K562 (cell line): ENCODE data around the gene SLIT1.

ENCODE experiments used
- FOXA3 ChIP-seq, 2 experiments: fragments of 450-650 bp in 1 of 2; sonication (generic) in 1 of 2; formaldehyde crosslinking; IDR thresholded peaks in 1 of 2; conservative IDR thresholded peaks in 1 of 2; 2 replicates each; pipeline versions ENCODE4 v1.4.0 to v1.8.0; 2020 to 2022; ENCODE audit warnings: mild to moderate bottlenecking in 2 of 2, missing genetic modification reagents in 1 of 2
- GTF2A2 ChIP-seq: IDR thresholded peaks from 2 replicates; pipeline ENCODE4 v1.6.1; 2016; ENCODE audit warnings: mild to moderate bottlenecking, missing genetic modification characterization, missing compliant biosample characterization
- MAZ ChIP-seq, 2 experiments: fragments of 450-650 bp in 1 of 2; sonication (generic) in 1 of 2; formaldehyde crosslinking; IDR thresholded peaks in 1 of 2; conservative IDR thresholded peaks in 1 of 2; 2 replicates each; pipeline versions ENCODE4 v1.4.0 to v1.5.0; 2020; ENCODE audit warnings: mild to moderate bottlenecking in 1 of 2, missing genetic modification reagents in 1 of 2
- NRF1 ChIP-seq, 2 experiments: fragments of 450-650 bp; IDR thresholded peaks in 1 of 2; conservative IDR thresholded peaks in 1 of 2; 2 replicates each; pipeline ENCODE4 v1.6.1; 2014; ENCODE audit warnings: mild to moderate bottlenecking in 2 of 2
- POLR2AphosphoS5 ChIP-seq: IDR thresholded peaks from 2 replicates; pipeline ENCODE4 v1.6.1; 2011; ENCODE audit warnings: mild to moderate bottlenecking, low read depth, low read length, moderate library complexity; ENCODE audit not compliant: control insufficient read depth, insufficient read depth
- TEAD2 ChIP-seq: fragments of 450-650 bp; IDR thresholded peaks from 2 replicates; pipeline ENCODE4 v1.6.1; 2016; ENCODE audit warnings: missing genetic modification characterization, control low read depth, missing compliant biosample characterization
- TF ChIP-seq, protein P1 (sequence below), 3 experiments: fragments of 200-800 bp in 1 of 3; sonication (Bioruptor generic) in 1 of 3; sonication (generic) in 1 of 3; formaldehyde crosslinking in 1 of 3; IDR thresholded peaks; 2 replicates each; pipeline versions ENCODE4 v1.6.1 to v1.8.0; 2016 to 2022; ENCODE audit warnings: mild to moderate bottlenecking in 2 of 3, missing compliant biosample characterization in 2 of 3, missing genetic modification characterization in 2 of 3, missing genetic modification reagents in 1 of 3
- TF ChIP-seq, protein P2 (sequence below), 3 experiments: IDR thresholded peaks in 2 of 3; conservative IDR thresholded peaks in 1 of 3; 2 replicates each; pipeline ENCODE4 v1.5.1; 2011 to 2012; ENCODE audit warnings: low read length in 3 of 3, mild to moderate bottlenecking in 3 of 3, control low read depth in 2 of 3, improper control_type of control experiment in 1 of 3, inconsistent platforms in 1 of 3, low read depth in 1 of 3, mixed read lengths in 1 of 3, moderate library complexity in 1 of 3; ENCODE audit not compliant: insufficient read depth in 2 of 3
- TF ChIP-seq, protein P3 (sequence below): sonication (generic); formaldehyde crosslinking; IDR thresholded peaks from 2 replicates; pipeline ENCODE4 v1.8.0; 2022; ENCODE audit warnings: mild to moderate bottlenecking, low read depth, missing genetic modification reagents

DNA sequence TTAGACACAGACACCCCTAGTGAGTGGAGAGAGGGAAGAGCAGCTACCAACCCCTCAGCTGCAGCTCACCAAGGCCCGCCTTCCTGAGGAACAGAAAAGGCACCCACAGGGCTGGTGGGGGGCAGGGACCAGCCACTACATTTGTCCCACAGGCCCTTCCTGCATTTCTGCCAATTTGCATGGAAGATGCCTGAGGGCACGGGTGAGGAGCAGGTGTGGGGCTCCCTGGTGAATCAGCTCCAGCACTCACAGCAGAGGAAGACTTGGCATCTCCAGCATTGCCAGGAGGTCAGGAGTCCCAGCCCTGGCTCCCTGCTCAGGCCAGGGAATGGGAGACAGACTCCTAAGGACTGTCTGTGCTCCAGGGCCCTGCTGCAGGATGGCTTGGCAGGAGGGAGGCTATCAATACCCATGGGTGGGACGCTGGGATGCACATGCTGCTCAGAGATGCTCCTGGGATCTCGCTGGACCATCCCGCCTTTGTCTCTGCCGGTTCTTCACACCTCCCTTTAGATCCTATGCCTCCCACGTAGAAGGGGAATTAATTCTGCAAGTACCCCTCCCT, 109.7 kb downstream of the SLIT1 start:
- TF ChIP-seq, protein P1, sequence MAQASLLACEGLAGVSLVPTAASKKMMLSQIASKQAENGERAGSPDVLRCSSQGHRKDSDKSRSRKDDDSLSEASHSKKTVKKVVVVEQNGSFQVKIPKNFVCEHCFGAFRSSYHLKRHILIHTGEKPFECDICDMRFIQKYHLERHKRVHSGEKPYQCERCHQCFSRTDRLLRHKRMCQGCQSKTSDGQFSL (CRISPR knock-in tag; IDR thresholded peaks at IDR 0.05): no peak
- TF ChIP-seq, protein P1 (tag; IDR thresholded peaks at IDR 0.05): no peak
- TF ChIP-seq FOXA3 (CRISPR knock-in tag; conservative IDR thresholded peaks at IDR 0.05 in 1 of 2, IDR thresholded peaks at IDR 0.05 in 1 of 2) (no peak), MAZ (CRISPR knock-in tag; conservative IDR thresholded peaks at IDR 0.05 in 1 of 2, IDR thresholded peaks at IDR 0.05 in 1 of 2) (no peak), TEAD2 (tag) (no peak), GTF2A2 (tag) (no peak), NRF1 (conservative IDR thresholded peaks at IDR 0.05 in 1 of 2, IDR thresholded peaks at IDR 0.05 in 1 of 2) (no peak), POLR2AphosphoS5 (no peak)
- TF ChIP-seq, protein P2, sequence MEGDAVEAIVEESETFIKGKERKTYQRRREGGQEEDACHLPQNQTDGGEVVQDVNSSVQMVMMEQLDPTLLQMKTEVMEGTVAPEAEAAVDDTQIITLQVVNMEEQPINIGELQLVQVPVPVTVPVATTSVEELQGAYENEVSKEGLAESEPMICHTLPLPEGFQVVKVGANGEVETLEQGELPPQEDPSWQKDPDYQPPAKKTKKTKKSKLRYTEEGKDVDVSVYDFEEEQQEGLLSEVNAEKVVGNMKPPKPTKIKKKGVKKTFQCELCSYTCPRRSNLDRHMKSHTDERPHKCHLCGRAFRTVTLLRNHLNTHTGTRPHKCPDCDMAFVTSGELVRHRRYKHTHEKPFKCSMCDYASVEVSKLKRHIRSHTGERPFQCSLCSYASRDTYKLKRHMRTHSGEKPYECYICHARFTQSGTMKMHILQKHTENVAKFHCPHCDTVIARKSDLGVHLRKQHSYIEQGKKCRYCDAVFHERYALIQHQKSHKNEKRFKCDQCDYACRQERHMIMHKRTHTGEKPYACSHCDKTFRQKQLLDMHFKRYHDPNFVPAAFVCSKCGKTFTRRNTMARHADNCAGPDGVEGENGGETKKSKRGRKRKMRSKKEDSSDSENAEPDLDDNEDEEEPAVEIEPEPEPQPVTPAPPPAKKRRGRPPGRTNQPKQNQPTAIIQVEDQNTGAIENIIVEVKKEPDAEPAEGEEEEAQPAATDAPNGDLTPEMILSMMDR (IDR thresholded peaks at IDR 0.05 in 2 of 3, conservative IDR thresholded peaks at IDR 0.05 in 1 of 3; ENCODE audit: insufficient read depth in 2 of 3, low read depth in 1 of 3, low read length in 3 of 3): no peak
- TF ChIP-seq, protein P3, sequence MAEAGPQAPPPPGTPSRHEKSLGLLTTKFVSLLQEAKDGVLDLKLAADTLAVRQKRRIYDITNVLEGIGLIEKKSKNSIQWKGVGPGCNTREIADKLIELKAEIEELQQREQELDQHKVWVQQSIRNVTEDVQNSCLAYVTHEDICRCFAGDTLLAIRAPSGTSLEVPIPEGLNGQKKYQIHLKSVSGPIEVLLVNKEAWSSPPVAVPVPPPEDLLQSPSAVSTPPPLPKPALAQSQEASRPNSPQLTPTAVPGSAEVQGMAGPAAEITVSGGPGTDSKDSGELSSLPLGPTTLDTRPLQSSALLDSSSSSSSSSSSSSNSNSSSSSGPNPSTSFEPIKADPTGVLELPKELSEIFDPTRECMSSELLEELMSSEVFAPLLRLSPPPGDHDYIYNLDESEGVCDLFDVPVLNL (CRISPR knock-in tag): no peak
